Liver (tissue), 3 donors: ENCODE measurements around the gene S100A13.

ENCODE experiments used
- ATF3 ChIP-seq: IDR thresholded peaks from 2 replicates; pipeline ENCODE4 v1.6.1; 2016; ENCODE audit warnings: antibody characterized with exemption
- CTCF ChIP-seq: fragments of 150-350 bp; IDR thresholded peaks from 2 replicates; pipeline ENCODE4 v1.5.1; 2017; ENCODE audit warnings: improper control_type of control experiment, low read depth, low read length; ENCODE audit not compliant: missing input control
- FOXA1 ChIP-seq: IDR thresholded peaks from 2 replicates; pipeline ENCODE4 v1.6.1; 2016; ENCODE audit warnings: antibody characterized with exemption
- MAX ChIP-seq: IDR thresholded peaks from 2 replicates; pipeline ENCODE4 v1.6.1; 2016; ENCODE audit warnings: antibody characterized with exemption
- TAF1 ChIP-seq: conservative IDR thresholded peaks from 2 replicates; pipeline ENCODE4 v1.6.1; 2016; ENCODE audit warnings: antibody characterized with exemption, mild to moderate bottlenecking
- donor health status: healthy.
- donor health status: healthy.

GRCh38 chr1:153629343-153629665, 2.0 kb upstream of the S100A13 start:
- TF ChIP-seq CTCF (no peak), MAX (no peak), FOXA1 (no peak), TAF1 (no peak), ATF3 (no peak)
